Measurements from ENCODE around the gene ZNF407.

DNA sequence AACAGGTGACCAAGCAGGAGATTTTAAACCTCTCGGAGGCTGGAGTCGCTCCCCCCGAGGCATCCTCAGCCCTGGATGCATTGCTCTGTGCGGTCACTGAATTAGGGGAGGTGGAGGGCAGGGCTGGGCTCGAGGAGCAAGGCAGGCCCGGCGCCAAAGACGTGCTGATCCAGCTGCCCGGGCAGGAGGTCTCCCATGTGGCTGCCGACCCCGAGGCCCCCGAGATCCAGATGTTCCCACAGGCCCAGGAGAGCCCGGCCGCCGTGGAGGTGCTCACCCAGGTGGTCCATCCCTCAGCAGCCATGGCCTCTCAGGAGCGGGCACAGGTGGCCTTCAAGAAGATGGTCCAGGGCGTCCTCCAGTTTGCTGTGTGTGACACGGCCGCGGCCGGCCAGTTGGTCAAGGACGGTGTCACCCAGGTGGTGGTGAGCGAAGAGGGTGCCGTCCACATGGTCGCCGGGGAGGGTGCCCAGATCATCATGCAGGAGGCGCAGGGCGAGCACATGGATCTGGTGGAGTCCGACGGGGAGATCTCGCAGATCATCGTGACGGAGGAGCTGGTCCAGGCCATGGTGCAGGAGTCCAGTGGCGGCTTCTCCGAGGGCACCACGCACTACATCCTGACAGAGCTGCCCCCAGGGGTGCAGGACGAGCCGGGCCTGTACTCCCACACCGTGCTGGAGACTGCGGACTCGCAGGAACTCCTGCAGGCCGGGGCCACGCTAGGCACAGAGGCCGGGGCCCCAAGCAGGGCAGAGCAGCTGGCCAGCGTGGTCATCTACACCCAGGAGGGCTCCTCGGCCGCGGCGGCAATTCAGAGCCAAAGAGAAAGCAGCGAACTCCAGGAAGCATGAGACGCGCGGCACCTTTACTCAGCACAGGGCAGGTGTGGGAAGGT, 466.2 kb downstream of the ZNF407 start:
- TF ChIP-seq EZH2 (IDR thresholded peaks at IDR 0.05; ENCODE audit: borderline replicate concordance, low read depth, low read length, severe bottlenecking), result no peak
- TF ChIP-seq CTCF (IDR thresholded peaks at IDR 0.05; ENCODE audit: borderline replicate concordance, extremely low read depth, low read length, poor library complexity, severe bottlenecking), result no peak

Data from DND-41 (cell line).